ENCODE data around the gene FXN. TPM values are rescaled to one million over a fixed set of nuclear protein-coding genes. Genes with fewer than 3 reads are reported as not detected.

FXN gene
- total RNA-seq, 2 experiments from 2014 or later: 6.9 to 36.1 TPM

DNA sequence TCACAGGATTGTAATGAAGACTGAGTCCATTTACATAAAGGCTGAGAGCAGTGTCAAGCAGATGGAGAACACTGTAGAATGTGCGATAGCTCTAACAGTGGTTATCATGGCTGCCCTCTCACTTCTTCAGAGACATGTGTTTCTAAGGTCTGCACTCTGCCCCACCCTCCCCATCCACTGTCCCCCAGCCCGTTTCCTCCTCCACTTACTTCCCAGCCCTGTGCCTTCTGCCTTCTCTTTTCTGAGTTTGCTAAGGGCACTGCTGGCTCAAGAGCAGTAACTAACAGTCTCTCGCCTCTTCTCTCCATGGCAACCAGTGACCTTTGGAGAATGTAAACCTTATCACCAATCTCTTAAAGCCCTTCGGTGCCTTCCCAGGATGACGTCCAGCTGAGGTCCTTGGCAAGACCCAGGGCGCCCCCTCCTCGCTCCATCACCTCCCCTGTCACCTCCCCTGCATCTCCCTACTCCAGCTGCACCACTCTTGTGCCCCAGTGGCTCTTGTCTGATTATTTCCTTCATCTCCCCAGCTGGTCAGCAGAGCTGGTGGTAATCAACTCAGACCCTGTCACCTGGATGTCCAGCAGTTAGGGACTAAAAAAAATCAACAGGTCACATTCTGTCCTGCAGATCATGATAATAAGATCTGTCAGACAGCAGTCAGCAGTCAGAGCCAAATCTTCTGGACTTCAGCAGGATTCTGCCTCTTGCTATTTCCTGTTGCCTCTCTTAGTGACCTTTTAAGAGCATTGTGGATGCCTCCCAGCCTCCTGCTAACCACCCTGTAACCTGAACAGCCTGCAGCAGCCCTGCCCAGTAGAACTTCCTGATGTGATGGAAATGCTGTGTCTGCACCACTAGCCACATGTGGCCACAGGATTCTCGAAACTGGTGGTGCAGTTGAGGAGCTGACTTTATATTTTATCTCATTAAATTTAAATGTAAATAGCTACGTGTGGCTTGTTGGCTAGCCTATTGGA lies 9.0 kb downstream of the FXN start:
- peaks cover 5% of the 10 kb centered on the region; the same call in 1 of the 2 replicates for H3K79me2 ChIP-seq (ENCODE audit: insufficient read depth, low read depth, low read length)
- CTCF ChIA-PET (ENCODE audit: unreplicated experiment): no interaction called here
- no peak overlapping the region for H3K4me3 ChIP-seq (ENCODE audit: low read depth, low read length, poor library complexity, severe bottlenecking)
- H4K20me1 ChIP-seq (ENCODE audit: insufficient read depth, low read length): no peaks in the 10 kb centered on the region
- H3K9me2 ChIP-seq (ENCODE audit: insufficient read depth, low read length): no peaks in the 10 kb centered on the region
- H3K9me3 ChIP-seq (ENCODE audit: low read length): no peaks in the 10 kb centered on the region
- H3K4me2 ChIP-seq (ENCODE audit: low read length): no peak overlapping the region
- H3K27ac ChIP-seq (ENCODE audit: low read depth, low read length, poor library complexity, severe bottlenecking): no peak overlapping the region
- no peak for DNase-seq (ENCODE audit: low spot score)
- no peak overlapping the region for H2AFZ ChIP-seq (ENCODE audit: low read length)
- H3K36me3 ChIP-seq (ENCODE audit: insufficient read depth, low read length): peaks cover 31% of the 10 kb centered on the region
- TF ChIP-seq EZH2phosphoT487 (IDR thresholded peaks at IDR 0.05; ENCODE audit: borderline replicate concordance, low read depth, low read length): no peak
- TF ChIP-seq, protein P1, sequence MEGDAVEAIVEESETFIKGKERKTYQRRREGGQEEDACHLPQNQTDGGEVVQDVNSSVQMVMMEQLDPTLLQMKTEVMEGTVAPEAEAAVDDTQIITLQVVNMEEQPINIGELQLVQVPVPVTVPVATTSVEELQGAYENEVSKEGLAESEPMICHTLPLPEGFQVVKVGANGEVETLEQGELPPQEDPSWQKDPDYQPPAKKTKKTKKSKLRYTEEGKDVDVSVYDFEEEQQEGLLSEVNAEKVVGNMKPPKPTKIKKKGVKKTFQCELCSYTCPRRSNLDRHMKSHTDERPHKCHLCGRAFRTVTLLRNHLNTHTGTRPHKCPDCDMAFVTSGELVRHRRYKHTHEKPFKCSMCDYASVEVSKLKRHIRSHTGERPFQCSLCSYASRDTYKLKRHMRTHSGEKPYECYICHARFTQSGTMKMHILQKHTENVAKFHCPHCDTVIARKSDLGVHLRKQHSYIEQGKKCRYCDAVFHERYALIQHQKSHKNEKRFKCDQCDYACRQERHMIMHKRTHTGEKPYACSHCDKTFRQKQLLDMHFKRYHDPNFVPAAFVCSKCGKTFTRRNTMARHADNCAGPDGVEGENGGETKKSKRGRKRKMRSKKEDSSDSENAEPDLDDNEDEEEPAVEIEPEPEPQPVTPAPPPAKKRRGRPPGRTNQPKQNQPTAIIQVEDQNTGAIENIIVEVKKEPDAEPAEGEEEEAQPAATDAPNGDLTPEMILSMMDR (conservative IDR thresholded peaks at IDR 0.05; ENCODE audit: low read length): no peak
- no peaks in the 10 kb centered on the region for H3K4me1 ChIP-seq (ENCODE audit: insufficient read depth, low read length, poor library complexity, severe bottlenecking)
- intact Hi-C loops (cut with micrococcal nuclease; ENCODE audit: unreplicated experiment): no loop called here
- BruUV-seq (replicated peaks): no TSS peak
- POLR2A ChIA-PET: no interaction called here

DNA sequence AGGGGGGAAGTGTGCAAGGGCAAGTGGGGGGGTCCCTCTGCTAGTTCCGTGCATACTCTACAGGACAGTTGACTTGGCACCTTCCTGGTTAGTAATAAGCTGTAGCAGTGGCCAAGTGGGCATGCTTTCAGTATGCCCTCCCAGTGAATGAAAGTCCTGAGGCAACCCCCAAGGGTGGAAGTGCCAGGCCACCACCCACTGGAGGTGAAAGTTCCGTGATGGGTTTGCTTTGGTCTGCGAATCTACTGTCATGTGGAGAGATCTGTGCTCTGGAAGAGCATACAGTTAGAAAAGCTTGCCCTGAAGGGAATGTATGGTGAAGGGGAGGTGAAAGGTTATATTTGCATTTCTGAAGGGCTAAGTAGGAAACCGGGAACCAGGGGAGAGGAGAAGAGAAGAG lies 10.3 kb downstream of the FXN start:
- Histone ChIP-seq H2AFZ (ENCODE audit: low read length) (no peak overlapping the region), H3K27ac (ENCODE audit: low read depth, low read length, poor library complexity, severe bottlenecking) (no peak overlapping the region), H3K4me3 (ENCODE audit: low read depth, low read length, poor library complexity, severe bottlenecking) (no peak overlapping the region), H3K79me2 (ENCODE audit: insufficient read depth, low read depth, low read length) (no peaks in the 10 kb centered on the region), H3K9me3 (ENCODE audit: low read length) (no peaks in the 10 kb centered on the region), H3K36me3 (ENCODE audit: insufficient read depth, low read length) (peaks cover 34% of the 10 kb centered on the region), H3K4me1 (ENCODE audit: insufficient read depth, low read length, poor library complexity, severe bottlenecking) (no peaks in the 10 kb centered on the region), H3K4me2 (ENCODE audit: low read length) (no peak overlapping the region), H3K9me2 (ENCODE audit: insufficient read depth, low read length) (no peaks in the 10 kb centered on the region), H4K20me1 (ENCODE audit: insufficient read depth, low read length) (no peaks in the 10 kb centered on the region)
- TF ChIP-seq EZH2phosphoT487 (IDR thresholded peaks at IDR 0.05; ENCODE audit: borderline replicate concordance, low read depth, low read length): no peak
- TF ChIP-seq, protein P1 (conservative IDR thresholded peaks at IDR 0.05; ENCODE audit: low read length): no peak
- ChIA-PET POLR2A (interaction anchor here (0.5 to 0.6 kb wide), 2 partner anchors 40 to 42 kb away, joined by 3 read pairs; no protein-coding TSS in a partner anchor), CTCF (ENCODE audit: unreplicated experiment) (no interaction called here)
- intact Hi-C loops (cut with micrococcal nuclease; ENCODE audit: unreplicated experiment): no loop called here
- no peak for DNase-seq (ENCODE audit: low spot score)
- BruUV-seq (replicated peaks): no TSS peak

DNA sequence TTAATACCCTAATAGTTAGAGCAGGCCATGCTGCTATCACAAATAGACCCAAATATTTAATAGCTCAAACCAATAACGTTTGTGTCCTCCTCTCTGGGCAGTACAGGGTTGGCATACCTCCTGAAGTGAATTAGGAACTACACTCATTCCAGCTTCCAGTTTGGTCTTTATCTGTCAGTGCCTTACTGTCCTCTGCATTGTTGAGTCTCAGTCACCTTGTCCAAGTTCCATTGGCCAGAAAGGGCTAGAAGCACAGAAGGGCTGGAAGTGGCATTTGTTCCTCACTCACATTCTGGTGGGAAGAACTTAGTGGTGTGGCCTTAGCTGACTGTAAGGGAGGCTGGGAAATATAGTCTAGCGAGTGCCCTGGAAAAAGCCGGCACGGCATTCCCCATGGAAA lies 11.2 kb downstream of the FXN start:
- TF ChIP-seq EZH2phosphoT487 (IDR thresholded peaks at IDR 0.05; ENCODE audit: borderline replicate concordance, low read depth, low read length): no peak
- TF ChIP-seq, protein P1 (conservative IDR thresholded peaks at IDR 0.05; ENCODE audit: low read length): no peak
- H3K9me3 ChIP-seq (ENCODE audit: low read length): no peaks in the 10 kb centered on the region
- BruUV-seq (replicated peaks): no TSS peak
- CTCF ChIA-PET (ENCODE audit: unreplicated experiment): no interaction called here
- H3K4me2 ChIP-seq (ENCODE audit: low read length): no peak overlapping the region
- H3K4me1 ChIP-seq (ENCODE audit: insufficient read depth, low read length, poor library complexity, severe bottlenecking): no peaks in the 10 kb centered on the region
- H3K36me3 ChIP-seq (ENCODE audit: insufficient read depth, low read length): peaks cover 34% of the 10 kb centered on the region
- POLR2A ChIA-PET: no interaction called here
- no peak overlapping the region for H2AFZ ChIP-seq (ENCODE audit: low read length)
- H3K4me3 ChIP-seq (ENCODE audit: low read depth, low read length, poor library complexity, severe bottlenecking): no peak overlapping the region
- no peaks in the 10 kb centered on the region for H4K20me1 ChIP-seq (ENCODE audit: insufficient read depth, low read length)
- H3K79me2 ChIP-seq (ENCODE audit: insufficient read depth, low read depth, low read length): no peaks in the 10 kb centered on the region
- H3K27ac ChIP-seq (ENCODE audit: low read depth, low read length, poor library complexity, severe bottlenecking): no peak overlapping the region
- DNase-seq (ENCODE audit: low spot score): no peak
- intact Hi-C loops (cut with micrococcal nuclease; ENCODE audit: unreplicated experiment): no loop called here
- no peaks in the 10 kb centered on the region for H3K9me2 ChIP-seq (ENCODE audit: insufficient read depth, low read length)
